Stimulated activated CD8-positive, alpha-beta memory T cell treated with anti-CD3 and anti-CD28 coated beads, Interleukin-15, amount 100 ng/mL, for 4 hours (primary cell): ENCODE measurements around the gene RHOXF2B.
"Not testable (repeated sequence)": the region's sequence is repeated elsewhere in the genome, so short reads cannot be mapped to it uniquely, and the experiment has no call there.

ENCODE experiments used
- DNase-seq, 2 donors: peaks; one replicate each; pipeline ENCODE4 v3.0.0-alpha.2; 2020; ENCODE audit warnings: low read depth in 2 of 2

The RHOXF2B gene

DNA sequence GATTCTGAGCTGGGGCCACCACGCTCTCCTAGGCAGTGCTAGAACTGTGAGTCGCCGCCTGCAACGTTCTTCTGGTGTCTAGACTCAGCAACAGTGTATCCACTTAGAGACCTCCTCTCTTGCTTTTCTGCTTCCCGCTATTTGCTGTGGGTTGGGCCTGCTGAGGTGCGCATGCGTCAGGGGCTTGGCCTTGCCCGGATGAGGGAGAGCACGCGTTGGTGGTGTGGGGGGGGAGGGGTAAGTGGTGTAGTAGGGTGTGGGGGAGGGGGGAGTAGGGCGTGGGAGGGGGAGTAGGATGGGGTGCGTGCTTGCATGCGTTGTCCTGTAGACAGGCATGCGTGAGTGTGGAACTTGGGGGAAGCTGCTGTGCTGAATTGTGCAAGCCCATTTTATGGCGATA, at the start of gene RHOXF2B:
TSS of gene RHOXF2B (minus strand) at position 101 of the 400 bp plus-strand sequence. CDS start 138 bp downstream, outside the sequence.
- not testable (repeated sequence) for DNase-seq

DNA sequence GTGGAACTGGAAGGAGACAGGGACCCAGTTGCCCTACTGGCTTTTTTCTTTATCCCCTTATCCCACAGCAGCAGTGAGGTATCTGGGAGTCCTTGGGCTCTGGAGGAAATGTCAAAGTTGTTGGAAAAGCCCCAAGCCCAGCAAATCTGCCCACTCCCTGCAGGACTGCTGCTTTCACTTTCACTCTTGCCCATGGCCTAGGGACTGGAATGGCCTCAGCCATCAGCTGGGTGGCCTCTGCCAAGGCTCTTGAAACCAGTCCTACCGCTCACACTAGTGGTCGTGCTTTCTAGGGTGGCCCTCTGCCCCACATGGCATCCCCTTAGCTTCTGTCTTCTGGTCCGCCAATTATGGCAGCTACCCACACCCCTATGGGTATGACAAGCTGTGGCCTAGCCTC, 48.0 kb upstream of the RHOXF2B start:
- DNase-seq = no peak

DNA sequence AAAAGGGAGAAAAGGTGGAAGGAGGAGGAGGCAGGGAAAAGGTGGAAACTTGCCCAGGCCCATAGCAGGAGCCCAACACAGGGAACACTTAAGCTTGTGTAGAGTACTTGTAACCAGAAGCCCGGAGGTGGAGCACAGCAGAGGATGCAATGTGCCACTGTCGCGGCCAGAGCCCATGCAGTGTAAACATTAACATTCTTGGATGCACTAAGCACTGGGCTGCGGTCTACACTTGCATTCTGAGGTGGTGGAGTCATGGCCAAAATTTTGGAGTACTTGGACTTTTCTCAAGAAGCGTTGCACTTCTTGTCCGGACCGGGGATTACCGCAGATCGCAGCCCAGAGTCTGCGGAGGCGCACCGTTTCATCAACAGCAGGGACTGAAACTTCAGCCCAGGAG, 42.7 kb upstream of the RHOXF2B start:
- DNase-seq = no peak

GRCh38 chrX:120115438-120115963, 38.0 kb upstream of the RHOXF2B start, which contains the start of gene RHOXF1:
RHOXF1 (minus strand) TSS chrX:120115913; CDS start chrX:120115862, 51 bp downstream.
- DNase-seq = no peak

GRCh38 chrX:120111611-120112010, 34.1 kb upstream of the RHOXF2B start:
- DNase-seq = no peak

GRCh38 chrX:120109378-120109777, 31.9 kb upstream of the RHOXF2B start:
- no peak for DNase-seq

GRCh38 chrX:120104707-120105106, 27.2 kb upstream of the RHOXF2B start:
- DNase-seq = not testable (repeated sequence)

DNA sequence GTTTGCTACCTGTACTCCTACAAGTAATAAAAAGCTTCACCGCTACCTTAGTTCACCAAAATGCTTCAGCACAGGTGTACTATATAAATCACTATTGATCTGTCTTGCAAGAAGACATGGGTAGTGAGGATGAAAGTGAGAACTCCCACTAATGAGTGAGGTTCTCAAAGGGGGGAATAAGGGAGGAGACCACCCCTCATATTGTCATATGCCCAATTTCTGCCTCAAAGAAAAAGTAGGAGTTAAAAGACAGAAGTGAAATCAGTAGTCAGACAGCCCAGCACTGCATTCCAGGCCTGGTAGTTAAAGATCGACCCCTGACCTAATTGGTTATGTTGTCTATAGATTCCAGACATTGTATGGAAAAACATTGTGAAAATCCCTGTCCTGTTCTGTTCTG, 23.6 kb upstream of the RHOXF2B start:
- DNase-seq = not testable (repeated sequence)

DNA sequence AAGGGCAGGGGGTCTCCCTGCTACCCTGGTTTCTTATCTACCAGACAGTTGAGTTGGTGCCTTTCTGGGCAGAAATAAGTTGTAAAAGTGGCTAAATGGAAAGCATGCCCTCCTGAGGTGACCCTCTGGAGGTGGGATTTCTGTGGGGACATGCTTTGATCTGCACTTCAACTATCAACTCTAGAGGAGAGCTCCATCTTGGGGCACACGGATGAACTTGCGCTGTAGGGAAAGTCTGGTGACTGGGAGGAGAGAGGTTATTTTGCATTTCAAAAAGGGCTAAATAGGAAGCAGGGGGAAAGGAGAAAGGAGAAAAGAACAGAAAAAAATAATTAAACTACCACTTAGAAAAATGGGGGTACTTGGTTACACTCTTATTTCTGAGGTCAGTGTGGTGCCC, 12.7 kb upstream of the RHOXF2B start:
- no peak for DNase-seq

DNA sequence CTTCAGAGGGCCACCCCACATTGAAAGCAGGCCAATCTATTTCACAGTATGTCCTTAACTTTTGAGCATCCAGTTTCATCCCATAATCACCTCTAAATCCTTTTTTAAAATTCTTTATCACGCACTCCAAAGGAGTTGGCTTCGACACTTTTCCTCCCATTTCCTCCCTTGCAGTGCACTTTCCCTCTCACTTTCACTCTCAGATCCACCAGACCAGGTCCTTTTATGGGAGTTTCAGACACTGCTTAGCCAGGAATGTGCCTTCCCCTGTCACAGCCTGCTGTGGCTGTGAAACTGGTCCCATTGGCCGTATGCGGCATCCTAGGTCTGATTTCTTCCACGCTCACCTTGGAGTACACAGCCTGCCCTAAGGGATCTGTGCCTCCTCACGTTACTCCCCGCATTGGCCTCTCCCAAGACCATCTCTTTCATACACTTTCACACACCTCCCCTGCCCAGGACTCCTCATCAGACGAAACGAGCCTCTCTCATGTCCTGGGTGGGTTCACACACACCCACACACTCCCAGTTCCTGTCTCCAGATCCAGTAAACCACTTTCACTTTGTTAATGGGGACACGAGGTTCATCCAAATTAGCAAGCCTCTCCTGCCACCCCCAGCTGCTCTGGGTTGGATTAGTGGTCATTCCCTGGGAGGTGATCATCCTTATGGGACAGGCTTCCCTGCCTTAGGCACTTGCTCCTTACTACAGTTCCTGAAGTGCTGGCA, 10.0 kb upstream of the RHOXF2B start:
- DNase-seq = no peak

- not testable (repeated sequence) for DNase-seq
These were observed 8.2 kb upstream of the RHOXF2B start for GRCh38 chrX:120085553-120086185.

GRCh38 chrX:120066169-120066568, 11.3 kb downstream of the RHOXF2B start:
- not testable (repeated sequence) for DNase-seq

GRCh38 chrX:120042712-120043111, 34.8 kb downstream of the RHOXF2B start:
- not testable (repeated sequence) for DNase-seq

GRCh38 chrX:120042247-120042646, 35.2 kb downstream of the RHOXF2B start:
- DNase-seq = not testable (repeated sequence)

- not testable (repeated sequence) for DNase-seq
These were observed 37.3 kb downstream of the RHOXF2B start for GRCh38 chrX:120040176-120040575.

DNA sequence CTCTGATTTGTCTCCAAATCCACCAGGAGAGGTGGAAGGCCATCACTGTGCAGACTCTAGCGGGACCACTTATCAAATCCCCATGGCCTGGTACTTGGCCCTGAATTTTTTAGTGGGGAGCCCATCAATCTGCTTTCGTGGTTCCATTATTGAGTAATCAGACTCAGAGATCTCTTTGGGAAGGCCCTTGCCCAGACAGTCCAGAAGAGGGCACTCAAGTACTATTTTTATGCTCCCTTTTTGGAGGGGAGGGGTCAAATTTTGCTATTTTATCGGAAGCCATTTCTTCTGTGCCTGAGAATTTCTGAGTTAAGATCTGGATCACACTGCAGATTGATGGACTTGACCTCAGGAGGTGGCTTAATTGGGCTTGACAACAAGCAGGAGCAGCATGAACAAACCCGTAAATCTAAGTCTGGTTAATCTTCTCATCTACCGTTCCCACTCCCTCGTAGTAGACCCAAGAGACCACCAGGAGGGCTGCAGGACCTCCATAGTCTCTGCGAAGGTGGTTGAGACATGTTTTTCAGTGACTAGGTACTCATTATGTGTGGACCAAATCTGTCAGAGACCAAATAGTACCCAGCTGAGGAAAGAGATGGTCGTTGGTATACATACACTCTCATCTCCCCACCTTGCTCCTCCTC, 38.3 kb downstream of the RHOXF2B start:
- DNase-seq = not testable (repeated sequence)

- no peak for DNase-seq
These were observed 40.8 kb downstream of the RHOXF2B start for GRCh38 chrX:120036704-120037103.

GRCh38 chrX:120035522-120036309, 41.8 kb downstream of the RHOXF2B start:
- DNase-seq = not testable (repeated sequence)

GRCh38 chrX:120029354-120029753, 48.1 kb downstream of the RHOXF2B start:
- DNase-seq = no peak

GRCh38 chrX:120023259-120023658, 54.2 kb downstream of the RHOXF2B start:
- no peak for DNase-seq

DNA sequence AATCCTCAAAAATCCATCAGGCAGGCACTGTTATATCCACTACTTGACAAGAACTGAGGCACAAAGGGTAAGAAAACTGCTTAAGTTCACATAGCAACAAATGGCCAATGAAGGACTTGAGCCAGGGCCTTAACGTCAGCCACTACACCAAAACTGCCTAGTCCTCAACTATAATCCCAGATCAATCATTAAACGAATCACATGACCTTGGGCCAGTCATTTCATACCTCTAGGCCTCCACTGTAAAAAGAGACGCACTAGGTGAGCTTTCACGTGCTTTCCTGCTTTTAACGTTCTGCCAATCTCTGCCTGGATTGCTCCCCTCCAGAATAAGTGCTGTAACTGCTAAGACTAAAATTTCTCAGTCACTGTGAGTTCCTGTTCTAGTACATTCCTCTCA, 54.7 kb downstream of the RHOXF2B start:
- DNase-seq = no peak
